GM19438 (cell line): ENCODE data around the gene PRSS38.

Source experiments
- ATAC-seq: cut with Tn5 transposase; IDR thresholded peaks from one replicate; pipeline ENCODE4 v1.9.1; 2021; ENCODE audit warnings: low read depth; ENCODE audit not compliant: unreplicated experiment

The PRSS38 gene

DNA sequence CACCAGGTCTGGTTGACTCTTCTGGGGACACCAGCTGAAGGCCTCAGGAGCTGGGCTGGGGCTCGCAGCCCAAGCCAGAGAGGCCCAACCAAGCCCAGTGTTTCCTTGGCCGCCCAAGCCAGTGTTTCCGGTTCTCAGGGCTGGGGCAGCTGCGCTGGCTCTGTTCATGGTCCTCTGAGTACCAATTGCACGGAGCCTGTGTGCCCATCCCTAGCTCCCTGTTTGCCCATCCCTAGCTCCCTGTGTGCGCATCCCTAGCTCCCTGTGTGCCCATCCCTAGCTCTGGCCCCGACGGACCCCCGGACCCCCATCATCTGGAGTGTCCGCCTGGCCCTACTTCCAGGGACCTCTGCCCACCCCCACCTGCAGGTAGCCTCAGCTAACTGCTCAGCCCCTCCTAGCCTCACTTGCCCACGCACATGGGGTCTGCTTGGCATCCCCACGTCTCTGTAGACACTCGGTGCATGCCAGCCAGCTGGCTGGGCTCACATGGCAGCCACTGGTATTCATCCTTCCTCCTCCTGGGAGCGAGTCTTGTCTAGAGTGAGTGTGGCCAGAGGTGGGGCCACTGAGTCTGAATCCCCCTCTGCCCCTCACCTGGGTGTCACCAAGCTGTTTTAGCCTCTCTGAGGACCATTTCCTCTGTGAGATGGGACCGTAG is 68.3 kb downstream of the PRSS38 start:
- no peak for ATAC-seq

- ATAC-seq, result no peak
Measured at GRCh38 chr1:227884370-227885134, 69.1 kb downstream of the PRSS38 start.

- ATAC-seq, result no peak
Measured at GRCh38 chr1:227885135-227885647, 69.7 kb downstream of the PRSS38 start.

- no peak for ATAC-seq
Measured at GRCh38 chr1:227885648-227886502, 70.4 kb downstream of the PRSS38 start.

- ATAC-seq, result no peak
Measured at GRCh38 chr1:227886503-227886961, 71.1 kb downstream of the PRSS38 start.

- ATAC-seq, result no peak
Measured at GRCh38 chr1:227886993-227887696, 71.7 kb downstream of the PRSS38 start.

DNA sequence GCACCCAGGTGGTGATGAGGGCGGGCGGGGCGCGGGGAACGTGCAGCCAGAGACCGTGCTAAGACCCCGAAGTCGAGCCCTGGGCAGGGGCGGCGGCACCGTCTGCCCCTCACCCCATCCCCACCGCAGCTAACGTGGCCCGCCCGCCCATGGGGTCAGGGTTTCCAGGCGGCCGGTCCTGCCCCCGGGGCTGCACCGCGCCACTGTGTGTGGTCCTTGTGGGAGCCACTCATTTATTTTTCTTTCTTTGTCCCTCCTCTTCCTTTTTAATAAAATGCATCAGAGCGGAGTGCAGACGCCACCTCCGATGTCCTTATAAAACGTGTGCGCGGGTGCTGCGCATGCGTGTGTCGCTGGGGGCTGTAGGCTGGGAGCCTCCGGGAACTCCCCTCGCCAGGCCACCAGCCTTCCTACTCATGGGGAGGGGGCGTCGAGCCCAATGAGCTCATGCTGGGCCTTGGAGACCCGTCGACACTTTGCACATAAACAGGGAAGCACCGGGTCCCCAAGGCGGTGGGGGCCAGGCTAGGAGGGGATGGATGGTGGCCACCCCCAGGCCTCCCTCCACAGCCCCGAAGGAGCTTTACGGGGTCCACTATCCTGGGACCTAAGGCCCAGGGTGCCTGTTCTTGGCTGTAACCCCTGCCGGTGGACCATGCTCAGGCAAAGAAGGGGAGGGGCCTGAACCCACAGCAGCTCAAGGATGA is 72.4 kb downstream of the PRSS38 start:
- ATAC-seq, result no peak

DNA sequence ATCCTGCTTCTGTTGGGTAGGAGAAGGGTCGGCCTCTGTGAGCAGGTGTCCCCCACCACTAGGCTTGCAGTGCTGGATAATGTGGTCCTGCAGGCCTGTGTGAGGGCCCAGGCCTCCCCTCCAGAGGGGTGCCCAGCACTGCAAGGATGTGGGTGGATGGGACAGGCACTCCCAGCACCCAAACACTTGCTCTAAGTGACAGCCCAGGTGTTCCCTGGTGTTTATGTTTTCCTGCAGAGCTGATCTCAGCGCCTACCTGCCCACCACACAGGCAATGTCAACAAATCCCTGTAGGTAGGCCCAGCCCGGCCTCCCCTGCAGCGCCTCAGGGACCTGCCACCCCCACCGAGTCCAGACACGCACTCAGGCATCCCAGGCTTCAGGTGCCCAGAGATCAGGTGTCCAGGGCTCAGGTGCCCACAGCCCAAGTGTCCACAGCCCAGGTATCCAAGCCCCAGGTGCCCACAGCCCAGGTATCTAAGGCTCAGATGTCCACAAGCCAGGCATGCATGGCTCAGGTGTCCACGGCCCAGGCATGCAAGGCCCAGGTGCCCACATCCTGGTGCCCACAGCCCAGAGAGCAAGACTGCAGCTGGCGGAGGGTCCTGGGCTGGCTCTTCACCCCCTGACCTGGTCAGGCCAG is 73.0 kb downstream of the PRSS38 start:
- ATAC-seq, result no peak

DNA sequence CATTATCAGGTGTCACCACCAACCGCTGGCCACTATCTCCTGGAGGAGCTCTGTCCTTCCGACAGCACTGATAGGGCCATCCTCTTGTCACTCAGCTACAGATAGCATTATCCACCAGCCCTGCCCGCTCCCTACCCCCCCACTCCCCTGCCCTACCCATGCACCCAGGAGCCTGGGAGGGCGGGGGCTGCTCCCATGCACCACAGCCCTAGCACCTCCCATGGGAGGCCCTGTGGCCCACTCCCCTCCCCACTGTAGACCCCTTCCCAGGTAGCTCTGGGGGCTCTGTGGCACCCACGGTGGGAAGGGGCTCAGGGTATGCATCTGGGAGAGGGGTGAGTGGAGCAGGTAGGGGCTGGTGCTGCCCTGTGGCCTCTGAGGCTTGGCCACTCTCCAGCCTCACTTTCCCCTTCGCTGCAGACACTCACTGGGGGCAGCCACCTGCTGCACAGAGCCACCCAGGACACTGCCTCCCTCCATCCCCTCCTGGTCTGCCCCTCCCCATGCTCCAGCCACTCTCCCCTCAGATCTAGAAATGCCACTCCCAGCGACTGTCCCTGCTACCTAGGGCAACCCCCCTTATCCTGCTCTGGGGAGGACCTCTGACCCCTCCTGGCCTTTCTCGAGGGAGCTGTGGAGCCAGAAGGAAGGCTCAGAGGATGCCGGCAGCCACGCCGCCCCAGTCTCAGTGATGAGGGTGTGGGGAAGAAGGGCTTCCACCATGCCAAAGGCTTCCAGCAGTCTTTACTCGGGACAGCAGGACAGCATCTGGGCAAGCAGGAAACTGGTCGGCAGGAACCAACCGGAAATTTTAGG is 73.8 kb downstream of the PRSS38 start:
- ATAC-seq, result no peak

DNA sequence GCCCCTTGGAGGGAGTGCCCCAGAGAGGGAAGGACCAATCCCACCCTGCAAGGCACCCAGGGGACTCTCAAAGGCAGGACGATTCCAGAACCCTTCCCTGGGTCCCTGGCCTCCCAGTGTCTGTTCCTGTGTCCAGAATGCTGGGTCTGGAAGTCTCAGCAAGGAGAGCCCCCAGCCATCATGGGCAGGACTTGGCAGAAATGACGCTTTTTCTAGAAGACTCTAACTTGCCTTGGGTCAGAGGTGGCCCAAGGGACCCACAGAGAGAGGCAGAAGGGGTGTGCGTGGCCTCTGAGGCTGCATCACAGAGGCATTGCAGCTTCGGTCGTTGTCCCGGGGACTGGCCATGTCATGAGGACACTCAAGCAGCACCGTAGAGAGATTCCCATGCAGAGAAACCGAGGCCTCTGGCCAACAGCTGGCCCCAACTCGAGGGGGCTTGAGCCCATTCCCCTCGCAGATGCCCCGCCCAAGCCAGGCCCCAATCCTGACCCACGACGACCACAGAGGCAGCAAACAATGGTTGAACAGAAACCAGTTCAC is 74.5 kb downstream of the PRSS38 start:
- no peak for ATAC-seq

GRCh38 chr1:227890451-227891222 is 75.2 kb downstream of the PRSS38 start:
- no peak for ATAC-seq

GRCh38 chr1:227891223-227891954 is 75.9 kb downstream of the PRSS38 start:
- ATAC-seq, result no peak

DNA sequence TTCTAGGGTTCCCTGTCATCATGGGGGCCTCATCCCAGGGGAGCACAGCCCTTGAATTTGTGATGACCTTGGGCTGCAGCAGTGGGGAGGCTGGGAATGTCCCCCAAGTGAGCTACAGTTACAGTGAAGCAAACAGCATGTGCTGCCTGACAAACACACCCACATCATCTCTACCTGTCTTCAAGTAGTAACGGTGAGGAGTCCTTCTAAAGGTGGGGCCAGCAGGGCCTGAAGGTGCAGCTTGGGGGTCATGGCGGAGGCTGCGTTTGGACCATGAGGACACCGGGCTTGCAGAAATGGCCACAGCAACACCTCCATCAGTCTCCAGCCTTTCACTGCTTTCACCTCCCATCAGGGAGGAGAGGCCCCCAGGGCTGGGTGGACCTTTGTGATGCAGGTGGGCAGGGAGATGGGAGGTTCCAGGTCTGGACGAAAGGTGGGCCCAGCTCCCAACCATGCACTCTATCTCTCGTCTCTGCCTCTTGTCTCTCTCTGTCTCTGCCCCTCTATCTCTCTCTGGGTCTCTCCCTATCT is 76.5 kb downstream of the PRSS38 start:
- no peak for ATAC-seq

- no peak for ATAC-seq
Measured at GRCh38 chr1:227892489-227893299, 77.2 kb downstream of the PRSS38 start.

DNA sequence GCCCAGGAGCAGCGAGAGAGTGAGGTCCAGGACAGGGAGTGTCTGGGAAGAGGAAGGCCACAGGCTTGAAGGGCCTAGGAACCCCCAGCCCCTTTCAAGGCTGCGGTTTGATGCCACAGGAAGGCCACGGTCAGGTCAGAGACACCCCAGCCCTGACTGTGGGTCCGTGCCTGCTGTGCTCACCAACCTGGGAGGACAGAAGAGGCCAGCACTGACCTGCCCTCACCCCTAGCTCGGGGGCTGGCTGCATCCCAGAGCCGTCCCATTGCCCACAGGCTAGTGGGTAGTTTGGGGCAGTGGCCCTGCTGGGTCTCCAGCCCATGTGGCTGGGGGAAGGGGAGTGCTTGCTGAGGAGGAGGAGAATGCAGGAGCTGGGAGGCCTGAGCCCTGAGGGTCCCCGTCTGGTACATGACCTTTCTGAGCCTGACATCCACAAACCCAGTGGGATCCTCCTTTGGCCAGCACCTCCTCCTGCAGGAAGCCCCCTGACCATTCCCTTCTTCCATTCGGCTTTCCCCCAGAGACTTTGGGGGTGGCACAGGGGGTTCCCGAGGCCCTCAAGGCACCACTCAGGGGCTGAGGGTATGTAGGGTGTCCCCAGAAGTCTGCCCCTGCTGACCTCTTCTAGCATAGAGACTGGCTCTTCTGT is 77.9 kb downstream of the PRSS38 start:
- no peak for ATAC-seq
